ENCODE measurements around the gene OR10G6. TPM values are rescaled to one million over a fixed set of nuclear protein-coding genes. Genes with fewer than 3 reads are reported as not detected.
"Not testable (repeated sequence)": the region's sequence is repeated elsewhere in the genome, so short reads cannot be mapped to it uniquely, and the experiment has no call there.

OR10G6 gene
- polyA plus RNA-seq (2013, experiment 1 of 4): not detected
- not detected for polyA plus RNA-seq (2013, experiment 2 of 4)
- not detected for polyA plus RNA-seq (2013, experiment 3 of 4)
- polyA plus RNA-seq (2013, experiment 4 of 4): not detected

- 92 to 100% methylated on average over 1 of the region's 1 CpG for WGBS, 2 experiments
- Histone ChIP-seq H3K4me1 (ENCODE audit: control insufficient read depth, insufficient read depth, low read length) (peaks cover 8% of the 10 kb centered on the region), H3K36me3 (ENCODE audit: control insufficient read depth, insufficient read depth, low read length) (no peaks in the 10 kb centered on the region), H3K9me3 (ENCODE audit: control insufficient read depth, low read length) (no peaks in the 10 kb centered on the region), H3K27me3 (ENCODE audit: control insufficient read depth, insufficient read depth, low read length, poor library complexity, severe bottlenecking) (no peaks in the 10 kb centered on the region), H3K27ac (ENCODE audit: insufficient read depth, low read depth, low read length, poor library complexity, severe bottlenecking) (no peak within 1 kb of the TSS), H3K4me3 (ENCODE audit: insufficient read depth, low read depth, low read length) (no peak within 1 kb of the TSS)
Observed at GRCh38 chr11:123995119-123995518, at the start of gene OR10G6. Gene OR10G6, minus strand, starts transcription at chr11:123995161. Its CDS starts 0 bp downstream, at chr11:123995161.

- Histone ChIP-seq H3K27me3 (ENCODE audit: control insufficient read depth, insufficient read depth, low read length, poor library complexity, severe bottlenecking) (no peaks in the 10 kb centered on the region), H3K9me3 (ENCODE audit: control insufficient read depth, low read length) (no peaks in the 10 kb centered on the region), H3K36me3 (ENCODE audit: control insufficient read depth, insufficient read depth, low read length) (no peaks in the 10 kb centered on the region), H3K4me1 (ENCODE audit: control insufficient read depth, insufficient read depth, low read length) (no peaks in the 10 kb centered on the region), H3K27ac (ENCODE audit: insufficient read depth, low read depth, low read length, poor library complexity, severe bottlenecking) (no peak overlapping the region), H3K4me3 (ENCODE audit: insufficient read depth, low read depth, low read length) (no peak overlapping the region)
- whole genome bisulfite sequencing, 2 experiments: 93 to 94% methylated on average over 2 to 3 of the region's 4 CpGs
Observed at GRCh38 chr11:124043420-124043819, 48.5 kb upstream of the OR10G6 start.

- no peaks in the 10 kb centered on the region for H3K9me3 ChIP-seq (ENCODE audit: control insufficient read depth, low read length)
- no peak within 1 kb of the TSS for H3K27ac ChIP-seq (ENCODE audit: insufficient read depth, low read depth, low read length, poor library complexity, severe bottlenecking)
- no peaks in the 10 kb centered on the region for H3K4me1 ChIP-seq (ENCODE audit: control insufficient read depth, insufficient read depth, low read length)
- WGBS, 2 experiments: 57 to 100% methylated on average over 1 of the region's 1 CpG
- no peaks in the 10 kb centered on the region for H3K27me3 ChIP-seq (ENCODE audit: control insufficient read depth, insufficient read depth, low read length, poor library complexity, severe bottlenecking)
- H3K4me3 ChIP-seq (ENCODE audit: insufficient read depth, low read depth, low read length): no peak within 1 kb of the TSS
- no peaks in the 10 kb centered on the region for H3K36me3 ChIP-seq (ENCODE audit: control insufficient read depth, insufficient read depth, low read length)
Observed at GRCh38 chr11:124041254-124041653, 46.3 kb upstream of the OR10G6 start, which contains the start of gene OR10G7. Gene OR10G7, minus strand, starts transcription at chr11:124041325. Its CDS starts 2,324 bp downstream, at chr11:124039001.

- Histone ChIP-seq H3K27me3 (ENCODE audit: control insufficient read depth, insufficient read depth, low read length, poor library complexity, severe bottlenecking) (no peaks in the 10 kb centered on the region), H3K9me3 (ENCODE audit: control insufficient read depth, low read length) (no peaks in the 10 kb centered on the region), H3K4me3 (ENCODE audit: insufficient read depth, low read depth, low read length) (no peak overlapping the region), H3K27ac (ENCODE audit: insufficient read depth, low read depth, low read length, poor library complexity, severe bottlenecking) (no peak overlapping the region), H3K4me1 (ENCODE audit: control insufficient read depth, insufficient read depth, low read length) (no peaks in the 10 kb centered on the region), H3K36me3 (ENCODE audit: control insufficient read depth, insufficient read depth, low read length) (no peaks in the 10 kb centered on the region)
- WGBS, 2 experiments: 85 to 88% methylated on average over 9 of the region's 9 CpGs
Observed at GRCh38 chr11:124039557-124039956, 44.6 kb upstream of the OR10G6 start.

- no peaks in the 10 kb centered on the region for H3K36me3 ChIP-seq (ENCODE audit: control insufficient read depth, insufficient read depth, low read length)
- H3K4me1 ChIP-seq (ENCODE audit: control insufficient read depth, insufficient read depth, low read length): no peaks in the 10 kb centered on the region
- H3K9me3 ChIP-seq (ENCODE audit: control insufficient read depth, low read length): no peaks in the 10 kb centered on the region
- H3K27me3 ChIP-seq (ENCODE audit: control insufficient read depth, insufficient read depth, low read length, poor library complexity, severe bottlenecking): no peaks in the 10 kb centered on the region
- H3K4me3 ChIP-seq (ENCODE audit: insufficient read depth, low read depth, low read length): no peak overlapping the region
- 97 to 100% methylated on average over 1 of the region's 1 CpG for WGBS, 2 experiments
- no peak overlapping the region for H3K27ac ChIP-seq (ENCODE audit: insufficient read depth, low read depth, low read length, poor library complexity, severe bottlenecking)
Observed at GRCh38 chr11:124036666-124037065, 41.7 kb upstream of the OR10G6 start.

GRCh38 chr11:124026498-124026897 is 31.5 kb upstream of the OR10G6 start, which contains the start of gene OR10G8:
Gene OR10G8, plus strand, starts transcription at chr11:124026798. Its CDS starts 2,825 bp downstream, at chr11:124029623.
- Histone ChIP-seq H3K27me3 (ENCODE audit: control insufficient read depth, insufficient read depth, low read length, poor library complexity, severe bottlenecking) (no peaks in the 10 kb centered on the region), H3K4me1 (ENCODE audit: control insufficient read depth, insufficient read depth, low read length) (no peaks in the 10 kb centered on the region), H3K36me3 (ENCODE audit: control insufficient read depth, insufficient read depth, low read length) (no peaks in the 10 kb centered on the region), H3K9me3 (ENCODE audit: control insufficient read depth, low read length) (no peaks in the 10 kb centered on the region), H3K27ac (ENCODE audit: insufficient read depth, low read depth, low read length, poor library complexity, severe bottlenecking) (no peak within 1 kb of the TSS), H3K4me3 (ENCODE audit: insufficient read depth, low read depth, low read length) (no peak within 1 kb of the TSS)
- WGBS, 2 experiments: 96 to 100% methylated on average over 1 of the region's 2 CpGs

GRCh38 chr11:124015837-124016236 is 20.9 kb upstream of the OR10G6 start:
- not testable (repeated sequence) for H3K9me3 ChIP-seq (ENCODE audit: control insufficient read depth, low read length); H3K4me3 ChIP-seq (ENCODE audit: insufficient read depth, low read depth, low read length); H3K27ac ChIP-seq (ENCODE audit: insufficient read depth, low read depth, low read length, poor library complexity, severe bottlenecking); H3K4me1 ChIP-seq (ENCODE audit: control insufficient read depth, insufficient read depth, low read length); H3K36me3 ChIP-seq (ENCODE audit: control insufficient read depth, insufficient read depth, low read length); H3K27me3 ChIP-seq (ENCODE audit: control insufficient read depth, insufficient read depth, low read length, poor library complexity, severe bottlenecking)
- 94 to 97% methylated on average over 5 to 7 of the region's 9 CpGs for WGBS, 2 experiments

- H3K27me3 ChIP-seq (ENCODE audit: control insufficient read depth, insufficient read depth, low read length, poor library complexity, severe bottlenecking): no peaks in the 10 kb centered on the region
- H3K9me3 ChIP-seq (ENCODE audit: control insufficient read depth, low read length): no peaks in the 10 kb centered on the region
- H3K4me3 ChIP-seq (ENCODE audit: insufficient read depth, low read depth, low read length): no peak within 1 kb of the TSS
- WGBS, 2 experiments: 90 to 95% methylated on average over 2 of the region's 2 CpGs
- no peaks in the 10 kb centered on the region for H3K36me3 ChIP-seq (ENCODE audit: control insufficient read depth, insufficient read depth, low read length)
- H3K27ac ChIP-seq (ENCODE audit: insufficient read depth, low read depth, low read length, poor library complexity, severe bottlenecking): no peak within 1 kb of the TSS
- H3K4me1 ChIP-seq (ENCODE audit: control insufficient read depth, insufficient read depth, low read length): no peaks in the 10 kb centered on the region
Observed at GRCh38 chr11:124012697-124013096, 17.7 kb upstream of the OR10G6 start, which contains the start of gene OR10G4. Gene OR10G4, plus strand, starts transcription at chr11:124012997. Its CDS starts 2,578 bp downstream, at chr11:124015575.

- Histone ChIP-seq H3K4me1 (ENCODE audit: control insufficient read depth, insufficient read depth, low read length) (no peaks in the 10 kb centered on the region), H3K36me3 (ENCODE audit: control insufficient read depth, insufficient read depth, low read length) (no peaks in the 10 kb centered on the region), H3K4me3 (ENCODE audit: insufficient read depth, low read depth, low read length) (no peak overlapping the region), H3K27ac (ENCODE audit: insufficient read depth, low read depth, low read length, poor library complexity, severe bottlenecking) (no peak overlapping the region), H3K27me3 (ENCODE audit: control insufficient read depth, insufficient read depth, low read length, poor library complexity, severe bottlenecking) (no peaks in the 10 kb centered on the region), H3K9me3 (ENCODE audit: control insufficient read depth, low read length) (no peaks in the 10 kb centered on the region)
- WGBS, 2 experiments: 89 to 96% methylated on average over 4 to 5 of the region's 5 CpGs
Observed at GRCh38 chr11:123979311-123979710, 15.7 kb downstream of the OR10G6 start.

- no peaks in the 10 kb centered on the region for H3K4me1 ChIP-seq (ENCODE audit: control insufficient read depth, insufficient read depth, low read length)
- H3K9me3 ChIP-seq (ENCODE audit: control insufficient read depth, low read length): no peaks in the 10 kb centered on the region
- H3K4me3 ChIP-seq (ENCODE audit: insufficient read depth, low read depth, low read length): no peak within 1 kb of the TSS
Observed at GRCh38 chr11:123977731-123978347, 17.1 kb downstream of the OR10G6 start, which contains the start of gene OR10S1. Gene OR10S1, minus strand, starts transcription at chr11:123977781. Its CDS starts 117 bp downstream, at chr11:123977664.

More at GRCh38 chr11:123977731-123978347, 17.1 kb downstream of the OR10G6 start, which contains the start of gene OR10S1:
- no peak within 1 kb of the TSS for H3K27ac ChIP-seq (ENCODE audit: insufficient read depth, low read depth, low read length, poor library complexity, severe bottlenecking)
- H3K36me3 ChIP-seq (ENCODE audit: control insufficient read depth, insufficient read depth, low read length): no peaks in the 10 kb centered on the region
- H3K27me3 ChIP-seq (ENCODE audit: control insufficient read depth, insufficient read depth, low read length, poor library complexity, severe bottlenecking): no peaks in the 10 kb centered on the region
